Neuron (in vitro differentiated cells): ENCODE results near the gene UBTD2.

ENCODE experiments used
- H2AFZ ChIP-seq: one replicate; pipeline ENCODE4 v1.6.1; 2013; ENCODE audit warnings: low read depth, mild to moderate bottlenecking, inconsistent platforms, low read length, moderate library complexity
- H3K27me3 ChIP-seq: one replicate; pipeline ENCODE4 v1.6.1; 2013; ENCODE audit warnings: low read length; ENCODE audit not compliant: insufficient read depth
- H3K36me3 ChIP-seq: one replicate; pipeline ENCODE4 v1.6.1; 2013; ENCODE audit warnings: low read length; ENCODE audit not compliant: insufficient read depth
- H3K4me1 ChIP-seq: one replicate; pipeline ENCODE4 v1.6.1; 2013; ENCODE audit warnings: low read length; ENCODE audit not compliant: insufficient read depth
- H3K4me3 ChIP-seq: 2 replicates; pipeline ENCODE4 v1.5.1; 2013; ENCODE audit warnings: mild to moderate bottlenecking, low read length, moderate library complexity
- H3K9me3 ChIP-seq: one replicate; pipeline ENCODE4 v1.6.1; 2013; ENCODE audit warnings: low read length

The UBTD2 gene

GRCh38 chr5:172255444-172255843, 28.1 kb downstream of the UBTD2 start:
- no peaks in the 10 kb centered on the region for H3K27me3 ChIP-seq
- H3K4me3 ChIP-seq, result no peak overlapping the region
- peaks cover 55% of the 10 kb centered on the region for H3K36me3 ChIP-seq

DNA sequence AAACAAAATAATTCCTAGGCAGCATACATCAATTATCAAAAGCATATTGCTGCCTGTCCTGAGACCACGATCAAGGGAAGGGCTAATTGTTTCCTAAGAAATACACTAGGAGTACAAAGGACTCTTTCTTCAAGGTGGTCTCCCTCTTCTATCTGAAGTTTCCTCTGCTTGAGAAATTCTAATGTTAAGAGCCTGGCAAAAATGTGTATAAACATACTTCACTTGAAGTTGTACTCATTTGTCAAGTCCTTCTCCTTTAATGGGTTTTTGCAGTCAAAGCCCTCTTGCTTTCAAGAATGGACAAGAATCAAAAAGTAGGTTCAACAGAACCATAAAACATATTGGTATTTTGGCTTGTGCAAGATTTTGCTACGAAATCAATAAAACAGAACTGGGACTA, 31.1 kb downstream of the UBTD2 start:
- Histone ChIP-seq H3K4me1 (no peaks in the 10 kb centered on the region), H3K36me3 (peaks cover 41% of the 10 kb centered on the region), H3K4me3 (no peak overlapping the region), H2AFZ (no peak overlapping the region), H3K9me3 (peaks cover 29% of the 10 kb centered on the region), H3K27me3 (no peaks in the 10 kb centered on the region)

More at GRCh38 chr5:172255444-172255843, 28.1 kb downstream of the UBTD2 start:
- Histone ChIP-seq H2AFZ (no peak overlapping the region), H3K4me1 (no peaks in the 10 kb centered on the region), H3K9me3 (peaks cover 42% of the 10 kb centered on the region)

DNA sequence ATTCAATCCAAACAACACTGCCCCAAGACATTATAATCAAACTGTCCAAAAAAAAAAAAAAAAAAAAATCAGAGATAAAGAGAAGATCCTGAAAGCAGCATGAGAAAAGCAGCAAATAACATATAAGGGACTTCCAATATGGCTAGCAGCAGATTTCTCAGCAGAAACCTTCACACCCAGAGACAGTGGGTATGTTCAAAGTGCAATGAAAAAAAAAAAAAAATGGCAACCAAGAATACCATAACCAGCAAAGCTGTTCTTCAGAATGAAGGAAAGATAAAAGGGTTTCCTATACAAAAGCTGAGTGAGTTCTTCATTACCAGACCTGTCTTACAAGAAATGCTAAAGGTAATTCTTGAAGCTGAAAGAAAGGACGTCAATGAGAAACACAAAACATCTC, 32.1 kb downstream of the UBTD2 start:
- Histone ChIP-seq H3K27me3 (no peaks in the 10 kb centered on the region), H2AFZ (no peak overlapping the region), H3K36me3 (peaks cover 32% of the 10 kb centered on the region), H3K9me3 (peaks cover 22% of the 10 kb centered on the region), H3K4me3 (no peak overlapping the region), H3K4me1 (no peaks in the 10 kb centered on the region)

- peaks cover 10% of the 10 kb centered on the region for H3K36me3 ChIP-seq
- H3K27me3 ChIP-seq, result no peaks in the 10 kb centered on the region
- peaks cover 9% of the 10 kb centered on the region for H3K9me3 ChIP-seq
- H3K4me3 ChIP-seq, result no peak overlapping the region
- H3K4me1 ChIP-seq, result peaks cover 2% of the 10 kb centered on the region
- no peak overlapping the region for H2AFZ ChIP-seq
Measured at GRCh38 chr5:172248637-172249036, 34.9 kb downstream of the UBTD2 start.

DNA sequence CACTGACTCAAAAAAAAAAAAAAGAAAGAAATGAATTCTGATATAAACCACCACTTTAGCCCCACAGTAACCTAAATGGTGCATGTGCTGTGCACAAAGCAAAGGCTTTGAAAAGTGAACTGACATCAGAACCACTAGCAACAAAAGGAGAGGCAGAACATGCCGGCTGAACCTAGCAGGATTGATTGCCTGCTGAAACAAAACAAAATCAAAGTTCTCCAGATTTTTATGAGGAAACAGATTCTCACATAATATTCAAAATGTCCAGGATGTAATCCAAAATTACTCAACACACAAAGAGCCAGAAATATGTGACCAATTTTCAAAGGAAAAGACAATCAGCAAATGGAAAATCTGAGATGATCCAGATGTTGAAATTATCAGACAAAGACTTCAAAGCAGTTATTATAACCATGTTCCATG, 37.9 kb downstream of the UBTD2 start:
- H3K4me3 ChIP-seq, result no peak overlapping the region
- H3K4me1 ChIP-seq, result peaks cover 2% of the 10 kb centered on the region
- H2AFZ ChIP-seq, result no peak overlapping the region
- peaks cover 9% of the 10 kb centered on the region for H3K36me3 ChIP-seq
- H3K9me3 ChIP-seq, result peaks cover 11% of the 10 kb centered on the region
- no peaks in the 10 kb centered on the region for H3K27me3 ChIP-seq

DNA sequence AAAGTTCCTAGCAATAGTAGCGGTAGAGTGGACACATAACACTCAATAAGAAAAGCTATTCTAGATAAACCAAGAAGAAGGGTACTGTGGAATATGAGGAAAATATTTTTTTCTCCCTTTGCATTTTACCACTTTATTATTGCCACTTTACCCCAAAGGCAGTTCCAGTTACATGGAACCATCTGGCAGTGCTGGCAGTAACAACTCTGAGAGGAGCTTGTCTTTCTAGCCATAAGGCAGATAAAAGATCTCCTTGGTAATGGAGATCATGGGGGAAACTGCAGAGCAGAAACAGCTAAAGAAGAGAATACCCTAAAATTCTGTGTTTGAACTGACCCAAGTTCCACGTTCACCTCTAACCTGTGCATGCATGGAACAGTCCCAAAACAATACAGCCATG, 38.5 kb downstream of the UBTD2 start:
- H3K9me3 ChIP-seq, result peaks cover 11% of the 10 kb centered on the region
- no peaks in the 10 kb centered on the region for H3K27me3 ChIP-seq
- peaks cover 2% of the 10 kb centered on the region for H3K4me1 ChIP-seq
- H3K36me3 ChIP-seq, result peaks cover 4% of the 10 kb centered on the region
- H2AFZ ChIP-seq, result no peak overlapping the region
- no peak overlapping the region for H3K4me3 ChIP-seq

DNA sequence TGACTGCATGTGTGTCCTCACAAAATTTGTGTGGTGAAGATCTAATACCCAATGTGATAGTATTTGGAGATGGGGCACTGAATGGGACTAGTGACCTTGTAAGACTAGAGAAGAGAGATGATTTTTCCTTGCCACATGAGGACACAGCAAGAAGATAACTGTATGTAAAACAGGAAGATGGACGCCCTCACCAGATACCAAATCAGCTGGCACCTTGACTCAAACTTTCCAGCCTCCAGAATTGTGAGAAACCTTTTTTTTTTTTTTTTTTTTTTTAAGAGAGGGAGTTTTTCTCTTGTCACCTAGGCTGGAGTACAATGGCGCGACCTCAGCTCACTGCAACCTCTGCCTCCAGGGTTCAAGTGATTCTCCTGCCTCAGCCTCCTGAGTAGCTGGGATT, 40.3 kb downstream of the UBTD2 start:
- no peaks in the 10 kb centered on the region for H3K27me3 ChIP-seq
- no peak overlapping the region for H2AFZ ChIP-seq
- H3K9me3 ChIP-seq, result peaks cover 6% of the 10 kb centered on the region
- H3K4me1 ChIP-seq, result peaks cover 2% of the 10 kb centered on the region
- no peak overlapping the region for H3K4me3 ChIP-seq
- peaks cover 7% of the 10 kb centered on the region for H3K36me3 ChIP-seq

DNA sequence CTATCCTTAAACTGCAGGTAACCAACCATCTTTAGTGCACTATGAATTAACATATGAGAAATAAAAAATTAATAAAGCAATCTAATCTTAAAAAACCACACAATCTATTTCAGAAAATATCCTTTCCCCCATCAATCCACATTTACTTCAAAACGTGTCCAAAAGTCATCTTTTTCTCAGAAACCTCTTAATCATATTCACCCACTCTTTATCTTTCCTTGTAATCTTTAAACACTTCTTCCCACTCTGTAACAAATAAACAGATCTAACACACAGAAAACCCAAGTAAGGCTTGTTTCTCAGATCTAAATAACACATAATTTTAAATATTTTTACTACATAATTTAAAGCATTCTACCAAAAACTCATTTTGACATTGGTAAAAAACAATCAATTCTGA, 45.2 kb downstream of the UBTD2 start:
- no peak overlapping the region for H2AFZ ChIP-seq
- H3K9me3 ChIP-seq, result peaks cover 6% of the 10 kb centered on the region
- peaks cover 15% of the 10 kb centered on the region for H3K36me3 ChIP-seq
- H3K27me3 ChIP-seq, result no peaks in the 10 kb centered on the region
- no peak overlapping the region for H3K4me3 ChIP-seq
- no peaks in the 10 kb centered on the region for H3K4me1 ChIP-seq

DNA sequence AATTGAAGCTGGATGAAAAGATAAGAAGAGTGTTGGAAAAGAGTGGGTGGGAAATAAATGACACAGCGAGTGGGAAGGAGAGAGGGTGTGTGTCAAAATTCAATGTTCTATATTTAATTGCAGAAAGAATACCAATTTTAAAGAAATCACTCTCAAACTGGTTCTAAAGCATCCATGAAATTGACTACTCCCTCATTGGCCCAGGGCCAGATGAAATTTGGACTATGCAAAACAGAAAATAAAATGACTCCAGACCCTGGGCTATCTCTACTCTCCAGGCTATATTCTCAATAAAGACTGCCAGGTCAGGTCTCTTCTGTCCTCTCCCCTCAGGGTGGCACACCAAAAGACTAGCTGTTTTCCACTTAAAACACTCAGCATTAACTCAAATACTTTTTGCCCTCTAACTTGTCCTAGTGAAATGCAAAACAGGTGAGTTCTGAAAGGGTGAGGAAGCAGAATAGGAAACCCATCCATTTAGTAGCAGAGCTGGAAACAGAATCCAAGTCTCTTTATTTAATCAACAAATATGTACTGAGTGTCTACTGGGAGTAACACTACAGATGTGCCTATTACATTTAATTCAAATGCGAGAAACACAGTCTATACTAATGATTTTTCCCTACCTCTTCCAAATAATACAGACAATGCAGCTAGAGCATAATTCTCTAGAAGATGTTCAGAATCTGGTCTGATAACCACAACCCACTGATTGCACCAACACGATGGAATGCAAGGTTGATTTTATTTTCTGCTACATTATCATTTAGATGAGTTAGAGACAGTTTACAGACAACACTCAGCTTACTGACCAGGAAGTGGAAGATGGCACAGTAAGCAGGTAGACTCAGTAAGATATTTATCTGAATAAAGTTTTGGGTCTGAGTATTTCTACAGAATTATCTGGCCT, 47.5 kb downstream of the UBTD2 start:
- Histone ChIP-seq H3K4me1 (no peaks in the 10 kb centered on the region), H3K27me3 (no peaks in the 10 kb centered on the region), H2AFZ (no peak overlapping the region), H3K36me3 (peaks cover 30% of the 10 kb centered on the region), H3K4me3 (no peak overlapping the region), H3K9me3 (no peaks in the 10 kb centered on the region)

- no peak overlapping the region for H2AFZ ChIP-seq
- H3K4me3 ChIP-seq, result no peak overlapping the region
- no peaks in the 10 kb centered on the region for H3K27me3 ChIP-seq
- no peaks in the 10 kb centered on the region for H3K4me1 ChIP-seq
- H3K36me3 ChIP-seq, result peaks cover 38% of the 10 kb centered on the region
- no peaks in the 10 kb centered on the region for H3K9me3 ChIP-seq
Measured at GRCh38 chr5:172235132-172235780, 48.3 kb downstream of the UBTD2 start.

GRCh38 chr5:172234031-172234430, 49.5 kb downstream of the UBTD2 start:
- H3K27me3 ChIP-seq, result no peaks in the 10 kb centered on the region
- peaks cover 45% of the 10 kb centered on the region for H3K36me3 ChIP-seq

DNA sequence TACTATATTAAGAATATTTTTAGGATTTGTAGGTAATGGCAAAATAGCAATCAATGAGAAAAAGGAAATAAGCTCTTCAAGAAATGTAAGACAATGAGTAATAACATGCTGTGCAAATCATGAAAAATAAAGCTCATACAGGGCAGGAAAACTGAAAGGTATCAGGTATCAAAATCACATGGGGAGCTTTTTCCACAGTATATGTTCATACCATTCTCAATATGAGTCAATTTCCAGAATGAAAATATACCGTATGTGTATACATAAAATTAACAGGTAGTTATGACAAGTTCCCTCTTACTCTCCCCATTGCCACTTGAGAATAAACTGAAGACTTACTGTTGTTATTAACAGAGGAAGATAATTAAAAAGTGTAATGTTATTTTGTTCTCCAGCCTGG, 53.7 kb downstream of the UBTD2 start:
- Histone ChIP-seq H2AFZ (no peak overlapping the region), H3K9me3 (no peaks in the 10 kb centered on the region), H3K4me1 (no peaks in the 10 kb centered on the region), H3K27me3 (no peaks in the 10 kb centered on the region), H3K4me3 (no peak overlapping the region), H3K36me3 (peaks cover 65% of the 10 kb centered on the region)

More at GRCh38 chr5:172234031-172234430, 49.5 kb downstream of the UBTD2 start:
- no peak overlapping the region for H2AFZ ChIP-seq
- H3K4me3 ChIP-seq, result no peak overlapping the region
- no peaks in the 10 kb centered on the region for H3K4me1 ChIP-seq
- H3K9me3 ChIP-seq, result no peaks in the 10 kb centered on the region

- peaks cover 57% of the 10 kb centered on the region for H3K36me3 ChIP-seq
Measured at GRCh38 chr5:172224996-172225395, 58.6 kb downstream of the UBTD2 start.

More at GRCh38 chr5:172224996-172225395, 58.6 kb downstream of the UBTD2 start:
- Histone ChIP-seq H3K9me3 (peaks cover 3% of the 10 kb centered on the region), H3K27me3 (no peaks in the 10 kb centered on the region), H2AFZ (no peak overlapping the region), H3K4me3 (no peak overlapping the region), H3K4me1 (no peaks in the 10 kb centered on the region)
